Suprapubic skin (tissue), 4 donors: ENCODE measurements around the gene MYL5. TPM values are rescaled to one million over a fixed set of nuclear protein-coding genes. Genes with fewer than 3 reads are reported as not detected.
A peak's percentile ranks its signal among the peaks of the same experiment; 100 is the strongest.

Source experiments
- DNase-seq, 2 donors: peaks; one replicate each; pipeline ENCODE4 v3.0.0-alpha.2; 2019; ENCODE audit warnings: low spot score in 2 of 2
- H3K27ac ChIP-seq: fragments of 200-600 bp; sonication (generic); one replicate; pipeline ENCODE4 v1.5.1; 2019
- H3K27me3 ChIP-seq: fragments of 200-600 bp; sonication (generic); one replicate; pipeline ENCODE4 v1.5.1; 2019
- H3K36me3 ChIP-seq: fragments of 200-600 bp; sonication (generic); one replicate; pipeline ENCODE4 v1.5.1; 2019
- H3K4me1 ChIP-seq: fragments of 200-600 bp; sonication (generic); one replicate; pipeline ENCODE4 v1.5.1; 2019
- H3K4me3 ChIP-seq: fragments of 200-600 bp; sonication (generic); one replicate; pipeline ENCODE4 v1.5.1; 2019; ENCODE audit warnings: mild to moderate bottlenecking
- H3K9me3 ChIP-seq: fragments of 200-600 bp; sonication (generic); one replicate; pipeline ENCODE4 v1.5.1; 2019
- CTCF ChIP-seq, 2 donors: fragments of 200-600 bp in 1 of 2; fragments of 450-650 bp in 1 of 2; sonication (generic) in 1 of 2; IDR thresholded peaks; one replicate each; pipeline ENCODE4 v1.5.1; 2016 to 2019; ENCODE audit warnings: antibody characterized with exemption in 2 of 2, mild to moderate bottlenecking in 1 of 2, moderate library complexity in 1 of 2
- EP300 ChIP-seq: sonication (generic); formaldehyde crosslinking; IDR thresholded peaks from one replicate; pipeline ENCODE4 v1.6.1; 2017; ENCODE audit warnings: antibody characterized with exemption
- POLR2A ChIP-seq, 2 donors: fragments of 450-650 bp; IDR thresholded peaks; one replicate each; pipeline ENCODE4 v1.6.1; 2017; ENCODE audit warnings: antibody characterized with exemption in 2 of 2, mild to moderate bottlenecking in 2 of 2, moderate library complexity in 2 of 2
- POLR2AphosphoS5 ChIP-seq, 3 donors: sonication (generic); formaldehyde crosslinking; IDR thresholded peaks; one replicate each; pipeline ENCODE4 v1.6.1; 2017; ENCODE audit warnings: antibody characterized with exemption in 3 of 3
- WGBS: methylation state at CpG from one replicate; pipeline ENCODE4 v1.1.5; 2018; 5-methylcytosine and 5-hydroxymethylcytosine counted together
- total RNA-seq, 4 donors: library from RNA; depleted of rRNA; stranded (reverse); fragments of >200 nt; gene quantifications; one replicate each; pipeline ENCODE4 v1.1.0, GENCODE V29; 2016

Gene MYL5
- total RNA-seq, 4 donors from 2014 or later: 5.3 to 20.4 (median 10.5) TPM

- Histone ChIP-seq H3K4me1 (peaks cover 59% of the 10 kb centered on the region), H3K36me3 (peaks cover 22% of the 10 kb centered on the region), H3K9me3 (no peaks in the 10 kb centered on the region), H3K27ac (peak overlapping the region; percentile 87), H3K27me3 (no peaks in the 10 kb centered on the region), H3K4me3 (peak overlapping the region; percentile 87)
- no peak for DNase-seq
- TF ChIP-seq EP300: no peak
- no peak for TF ChIP-seq POLR2AphosphoS5 (IDR thresholded peaks at IDR 0.05)
- TF ChIP-seq POLR2A (IDR thresholded peaks at IDR 0.05): no peak
- no peak for TF ChIP-seq CTCF (IDR thresholded peaks at IDR 0.05)
- WGBS: 66% methylated on average over 15 of the region's 26 CpGs
These were observed 917 bp downstream of the MYL5 start for GRCh38 chr4:675036-675882.

GRCh38 chr4:675980-676870 lies 1.9 kb downstream of the MYL5 start:
- no peaks in the 10 kb centered on the region for H3K27me3 ChIP-seq
- no peak for TF ChIP-seq CTCF (IDR thresholded peaks at IDR 0.05)
- no peak for TF ChIP-seq POLR2AphosphoS5 (IDR thresholded peaks at IDR 0.05)
- H3K36me3 ChIP-seq: peaks cover 15% of the 10 kb centered on the region
- DNase-seq: no peak
- H3K4me3 ChIP-seq: no peak overlapping the region
- no peaks in the 10 kb centered on the region for H3K9me3 ChIP-seq
- H3K4me1 ChIP-seq: peaks cover 68% of the 10 kb centered on the region
- no peak overlapping the region for H3K27ac ChIP-seq
- WGBS: 63% methylated on average over 11 of the region's 19 CpGs

GRCh38 chr4:676871-677235 lies 2.5 kb downstream of the MYL5 start:
- peaks cover 9% of the 10 kb centered on the region for H3K36me3 ChIP-seq
- TF ChIP-seq POLR2A (IDR thresholded peaks at IDR 0.05) (no peak), CTCF (IDR thresholded peaks at IDR 0.05) (no peak), POLR2AphosphoS5 (IDR thresholded peaks at IDR 0.05) (no peak), EP300 (no peak)
- no peaks in the 10 kb centered on the region for H3K9me3 ChIP-seq
- no peak overlapping the region for H3K4me3 ChIP-seq
- peak in 1 of 2 donors; percentile 74 for DNase-seq
- H3K27ac ChIP-seq: no peak overlapping the region
- H3K27me3 ChIP-seq: no peaks in the 10 kb centered on the region
- peaks cover 73% of the 10 kb centered on the region for H3K4me1 ChIP-seq
- 74% methylated on average over 6 of the region's 8 CpGs for WGBS

GRCh38 chr4:677431-678293 lies 3.3 kb downstream of the MYL5 start:
- Histone ChIP-seq H3K27ac (peak overlapping the region; percentile 59), H3K36me3 (peaks cover under 1% of the 10 kb centered on the region), H3K27me3 (no peaks in the 10 kb centered on the region), H3K4me3 (no peak overlapping the region), H3K9me3 (no peaks in the 10 kb centered on the region), H3K4me1 (peaks cover 81% of the 10 kb centered on the region)
- DNase-seq: peak in 1 of 2 donors; percentile 80
- 49% methylated on average over 19 of the region's 26 CpGs for WGBS
- TF ChIP-seq EP300: no peak
- no peak for TF ChIP-seq POLR2A (IDR thresholded peaks at IDR 0.05)
- no peak for TF ChIP-seq POLR2AphosphoS5 (IDR thresholded peaks at IDR 0.05)
- no peak for TF ChIP-seq CTCF (IDR thresholded peaks at IDR 0.05)
